Keratinocyte (primary cell): ENCODE results near the gene HERC2. TPM values are rescaled to one million over a fixed set of nuclear protein-coding genes. Genes with fewer than 3 reads are reported as not detected.
"Not testable (repeated sequence)": the region's sequence is repeated elsewhere in the genome, so short reads cannot be mapped to it uniquely, and the experiment has no call there.

ENCODE experiments used
- DNase-seq: peaks from one replicate; pipeline ENCODE4 v3.0.0-alpha.2; 2011; ENCODE audit warnings: low read depth, missing footprints, low spot score
- FAIRE-seq: peaks from 2 replicates; lab custom pipeline; 2011; peaks lifted over from hg19 to GRCh38; lab: Jason Lieb, UNC
- H2AFZ ChIP-seq: 2 replicates; pipeline ENCODE4 v1.6.0; 2012; ENCODE audit warnings: low read length, control low read depth, inconsistent platforms; ENCODE audit not compliant: control insufficient read depth
- H3K27ac ChIP-seq: 2 replicates; pipeline ENCODE4 v1.5.1; 2011; ENCODE audit warnings: low read length; ENCODE audit not compliant: control insufficient read depth, insufficient read depth
- H3K27me3 ChIP-seq: 3 replicates; pipeline ENCODE4 v1.6.0; 2011; ENCODE audit warnings: low read length; ENCODE audit not compliant: control insufficient read depth, insufficient read depth; ENCODE audit errors: extremely low read depth
- H3K36me3 ChIP-seq, 2 experiments: 2 replicates in 1 of 2; 3 replicates in 1 of 2; pipeline ENCODE4 v1.5.1; 2011; ENCODE audit warnings: low read length in 2 of 2, mild to moderate bottlenecking in 1 of 2; ENCODE audit not compliant: control insufficient read depth in 2 of 2, insufficient read depth in 2 of 2; ENCODE audit errors: extremely low read depth in 1 of 2
- H3K4me1 ChIP-seq: 3 replicates; pipeline ENCODE4 v1.5.1; 2011; ENCODE audit warnings: low read length; ENCODE audit not compliant: control insufficient read depth, insufficient read depth; ENCODE audit errors: extremely low read depth
- H3K4me2 ChIP-seq: 3 replicates; pipeline ENCODE4 v1.6.0; 2011; ENCODE audit warnings: low read depth, low read length; ENCODE audit not compliant: control insufficient read depth, insufficient read depth; ENCODE audit errors: extremely low read depth
- H3K4me3 ChIP-seq, 3 experiments: fragments of 200-600 bp in 1 of 3; sonication (generic) in 1 of 3; 2 replicates in 2 of 3; 3 replicates in 1 of 3; pipeline ENCODE4 v1.5.1; 2011 to 2016; ENCODE audit warnings: low read length in 3 of 3, mild to moderate bottlenecking in 3 of 3, control low read depth in 2 of 3, inconsistent platforms in 1 of 3, low read depth in 1 of 3, mixed read lengths in 1 of 3, mixed run types in 1 of 3, moderate library complexity in 1 of 3; ENCODE audit not compliant: control insufficient read depth in 2 of 3, insufficient read depth in 2 of 3; ENCODE audit errors: extremely low read depth in 1 of 3
- H3K79me2 ChIP-seq: 2 replicates; pipeline ENCODE4 v1.6.0; 2012; ENCODE audit warnings: low read length; ENCODE audit not compliant: control insufficient read depth, insufficient read depth
- H3K9ac ChIP-seq: 3 replicates; pipeline ENCODE4 v1.6.0; 2011; ENCODE audit warnings: low read length; ENCODE audit not compliant: control insufficient read depth, insufficient read depth; ENCODE audit errors: extremely low read depth
- H3K9me1 ChIP-seq: 3 replicates; pipeline ENCODE4 v1.6.0; 2011; ENCODE audit warnings: low read length; ENCODE audit not compliant: control insufficient read depth, insufficient read depth; ENCODE audit errors: extremely low read depth
- H3K9me3 ChIP-seq: 2 replicates; pipeline ENCODE4 v1.5.1; 2012; ENCODE audit warnings: low read depth, low read length; ENCODE audit not compliant: control insufficient read depth
- H4K20me1 ChIP-seq: 3 replicates; pipeline ENCODE4 v1.6.0; 2011; ENCODE audit warnings: low read length; ENCODE audit not compliant: control insufficient read depth, insufficient read depth; ENCODE audit errors: extremely low read depth
- EZH2 ChIP-seq: IDR thresholded peaks from one replicate; pipeline ENCODE4 v1.6.1; 2012; ENCODE audit warnings: inconsistent platforms, mild to moderate bottlenecking, low read length, moderate library complexity
- dilution Hi-C: fragments of 300-500 bp; cut with MboI; formaldehyde crosslinking; loops from one replicate; pipeline ENCODE4 v1.7.0; 2020; ENCODE audit warnings: low sequenced_read_pairs; ENCODE audit not compliant: extremely low pct_ligation_motif_present
- polyA plus RNA-seq, 5 experiments: library from polyadenylated mRNA; depleted of rRNA in 3 of 5; stranded (reverse) in 3 of 5; stranded (forward) in 1 of 5; unstranded in 1 of 5; fragments of >200 nt; gene quantifications; 1 replicate in 1 of 5; 2 replicates in 3 of 5; 3 replicates in 1 of 5; pipeline versions ENCODE4 v1.2.1 to v1.2.3, GENCODE V29; 2011 to 2012; ENCODE audit warnings: missing spikeins in 2 of 5, low read depth in 1 of 5, low replicate concordance in 1 of 5
- TF ChIP-seq, protein P1 (sequence below), 3 experiments: IDR thresholded peaks in 1 of 3; conservative IDR thresholded peaks in 1 of 3; optimal IDR thresholded peaks in 1 of 3; 2 replicates in 2 of 3; 3 replicates in 1 of 3; pipeline versions ENCODE3 to v1.5.1; 2011; ENCODE audit warnings: low read length in 3 of 3, mild to moderate bottlenecking in 3 of 3, moderate library complexity in 2 of 3, control low read depth in 1 of 3, inconsistent platforms in 1 of 3; ENCODE audit not compliant: insufficient read depth in 2 of 3; ENCODE audit errors: extremely low read depth in 1 of 3

The HERC2 gene
- polyA plus RNA-seq, 1 donor (not counting 4 experiments of a cell fraction or from before 2014, with no cell fraction given): 12.4 TPM

DNA sequence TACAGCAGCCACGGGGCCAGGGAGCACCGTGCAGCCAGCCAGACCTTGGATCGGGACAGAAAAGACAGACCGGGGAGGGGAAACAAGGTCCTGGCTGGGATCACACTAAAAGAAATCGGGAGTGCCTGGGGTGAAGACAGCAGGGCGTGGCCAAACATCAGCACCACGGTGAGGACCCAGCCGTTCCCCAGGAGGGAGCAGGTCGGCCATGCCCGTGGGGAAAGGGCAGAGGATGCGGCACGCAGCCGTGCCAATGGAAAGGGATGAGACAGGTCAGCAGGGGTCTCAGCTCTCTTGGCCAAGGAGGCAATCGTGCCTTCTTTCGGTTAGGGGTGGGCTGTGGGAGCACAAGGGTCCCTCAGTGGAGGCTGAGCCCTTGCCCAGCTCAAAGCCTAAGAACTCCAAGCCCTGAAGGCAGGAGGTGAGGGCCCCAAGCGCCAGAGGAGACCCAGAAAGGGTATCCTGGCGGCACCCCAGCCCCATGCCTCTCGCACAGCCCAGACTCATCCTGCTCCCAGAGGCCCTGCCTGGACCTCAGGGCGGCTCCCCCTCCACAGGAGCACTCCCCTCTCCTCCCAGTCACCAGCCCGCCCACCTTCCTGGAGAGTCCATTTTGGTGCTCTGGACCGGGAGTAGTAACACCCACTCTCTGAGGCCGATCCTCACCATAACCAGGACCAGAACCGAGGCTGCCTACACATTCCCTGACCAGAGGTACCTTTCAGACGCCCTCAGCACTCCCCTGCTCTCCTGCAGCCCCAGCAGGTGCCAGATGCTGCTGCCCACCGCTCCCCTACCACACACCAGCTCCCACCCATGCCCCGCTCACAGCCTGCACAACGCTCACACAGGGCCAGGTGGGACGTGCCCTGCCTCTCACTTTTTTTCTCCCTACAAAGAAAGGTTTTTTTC, 199.7 kb downstream of the HERC2 start:
- Histone ChIP-seq H3K4me3 (no peak overlapping the region), H2AFZ (no peak overlapping the region), H3K9me3 (no peaks in the 10 kb centered on the region), H3K4me1 (peaks cover 7% of the 10 kb centered on the region), H3K27ac (no peak overlapping the region), H3K79me2 (no peaks in the 10 kb centered on the region), H4K20me1 (peaks cover 3% of the 10 kb centered on the region), H3K9me1 (no peaks in the 10 kb centered on the region), H3K4me2 (no peak overlapping the region), H3K36me3 (peaks cover 22 to 25% of the 10 kb centered on the region in 2 experiments), H3K9ac (no peak overlapping the region), H3K27me3 (no peaks in the 10 kb centered on the region)
- dilution Hi-C loops: no loop called here
- no peak for TF ChIP-seq EZH2
- TF ChIP-seq, protein P1, sequence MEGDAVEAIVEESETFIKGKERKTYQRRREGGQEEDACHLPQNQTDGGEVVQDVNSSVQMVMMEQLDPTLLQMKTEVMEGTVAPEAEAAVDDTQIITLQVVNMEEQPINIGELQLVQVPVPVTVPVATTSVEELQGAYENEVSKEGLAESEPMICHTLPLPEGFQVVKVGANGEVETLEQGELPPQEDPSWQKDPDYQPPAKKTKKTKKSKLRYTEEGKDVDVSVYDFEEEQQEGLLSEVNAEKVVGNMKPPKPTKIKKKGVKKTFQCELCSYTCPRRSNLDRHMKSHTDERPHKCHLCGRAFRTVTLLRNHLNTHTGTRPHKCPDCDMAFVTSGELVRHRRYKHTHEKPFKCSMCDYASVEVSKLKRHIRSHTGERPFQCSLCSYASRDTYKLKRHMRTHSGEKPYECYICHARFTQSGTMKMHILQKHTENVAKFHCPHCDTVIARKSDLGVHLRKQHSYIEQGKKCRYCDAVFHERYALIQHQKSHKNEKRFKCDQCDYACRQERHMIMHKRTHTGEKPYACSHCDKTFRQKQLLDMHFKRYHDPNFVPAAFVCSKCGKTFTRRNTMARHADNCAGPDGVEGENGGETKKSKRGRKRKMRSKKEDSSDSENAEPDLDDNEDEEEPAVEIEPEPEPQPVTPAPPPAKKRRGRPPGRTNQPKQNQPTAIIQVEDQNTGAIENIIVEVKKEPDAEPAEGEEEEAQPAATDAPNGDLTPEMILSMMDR (optimal IDR thresholded peaks at IDR 0.05 in 1 of 3, IDR thresholded peaks at IDR 0.05 in 1 of 3, conservative IDR thresholded peaks at IDR 0.05 in 1 of 3; ENCODE audit: extremely low read depth in 1 of 3, insufficient read depth in 2 of 3, low read length in 3 of 3): no peak
- DNase-seq: no peak
- no peak for FAIRE-seq

DNA sequence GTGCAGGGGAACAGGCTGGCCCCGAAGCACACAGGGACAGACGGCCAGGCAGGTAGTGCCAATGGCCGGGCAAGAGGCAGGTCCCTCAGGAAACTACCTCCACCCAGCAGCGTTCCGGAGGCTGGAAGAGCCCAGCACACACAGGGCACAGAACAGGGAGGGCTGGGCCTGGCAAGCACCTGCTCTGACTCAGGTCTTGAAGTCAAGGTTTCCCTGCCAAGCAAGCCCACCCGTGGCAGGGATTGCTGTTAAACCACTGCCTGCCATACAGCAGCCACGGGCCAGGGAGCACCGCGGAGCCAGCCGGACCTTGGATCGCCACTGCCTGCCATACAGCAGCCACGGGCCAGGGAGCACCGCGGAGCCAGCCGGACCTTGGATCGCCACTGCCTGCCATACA, 200.4 kb downstream of the HERC2 start:
- H3K9ac ChIP-seq, DNase-seq, H2AFZ ChIP-seq, H3K27ac ChIP-seq, H3K9me3 ChIP-seq, H3K4me3 ChIP-seq, H3K4me2 ChIP-seq, H3K27me3 ChIP-seq, H3K4me1 ChIP-seq, H3K9me1 ChIP-seq, H3K79me2 ChIP-seq, FAIRE-seq, H4K20me1 ChIP-seq, dilution Hi-C loops: not testable (repeated sequence)
- peaks cover 23 to 29% of the 10 kb centered on the region in 2 experiments for H3K36me3 ChIP-seq
